ENCODE data around the gene DERA. TPM values are rescaled to one million over a fixed set of nuclear protein-coding genes. Genes with fewer than 3 reads are reported as not detected.

Gene DERA
- total RNA-seq, 1 donor from 2014 or later, result 41.9 TPM

- no peak overlapping the region for H3K27ac Mint-ChIP-seq
- no peaks in the 10 kb centered on the region for H3K9me3 Mint-ChIP-seq (ENCODE audit: low read depth)
- TF ChIP-seq CTCF (IDR thresholded peaks at IDR 0.05; ENCODE audit: unreplicated experiment), result no peak
- H3K27me3 Mint-ChIP-seq, result no peaks in the 10 kb centered on the region
- H3K4me3 Mint-ChIP-seq (ENCODE audit: low read depth), result no peak overlapping the region
- H3K36me3 Mint-ChIP-seq (ENCODE audit: insufficient read depth), result peaks cover under 1% of the 10 kb centered on the region
- peaks cover 13% of the 10 kb centered on the region for H3K4me1 Mint-ChIP-seq (ENCODE audit: low read depth)
- no peak for DNase-seq (ENCODE audit: low spot score, unreplicated experiment)
Measured at GRCh38 chr12:15996254-15996653, 85.1 kb downstream of the DERA start.

- no peak overlapping the region for H3K4me3 Mint-ChIP-seq (ENCODE audit: low read depth)
- H3K27me3 Mint-ChIP-seq, result no peaks in the 10 kb centered on the region
- no peak for TF ChIP-seq CTCF (IDR thresholded peaks at IDR 0.05; ENCODE audit: unreplicated experiment)
- H3K36me3 Mint-ChIP-seq (ENCODE audit: insufficient read depth), result no peaks in the 10 kb centered on the region
- no peaks in the 10 kb centered on the region for H3K9me3 Mint-ChIP-seq (ENCODE audit: low read depth)
- no peak overlapping the region for H3K27ac Mint-ChIP-seq
- H3K4me1 Mint-ChIP-seq (ENCODE audit: low read depth), result peaks cover 13% of the 10 kb centered on the region
- DNase-seq (ENCODE audit: low spot score, unreplicated experiment), result no peak
Measured at GRCh38 chr12:15996948-15997347, 85.8 kb downstream of the DERA start.

- peaks cover 8% of the 10 kb centered on the region for H3K4me1 Mint-ChIP-seq (ENCODE audit: low read depth)
- no peak overlapping the region for H3K4me3 Mint-ChIP-seq (ENCODE audit: low read depth)
- no peak for TF ChIP-seq CTCF (IDR thresholded peaks at IDR 0.05; ENCODE audit: unreplicated experiment)
- no peaks in the 10 kb centered on the region for H3K27me3 Mint-ChIP-seq
- H3K9me3 Mint-ChIP-seq (ENCODE audit: low read depth), result no peaks in the 10 kb centered on the region
- no peak overlapping the region for H3K27ac Mint-ChIP-seq
- no peaks in the 10 kb centered on the region for H3K36me3 Mint-ChIP-seq (ENCODE audit: insufficient read depth)
- DNase-seq (ENCODE audit: low spot score, unreplicated experiment), result no peak
Measured at GRCh38 chr12:15997910-15998309, 86.8 kb downstream of the DERA start.

GRCh38 chr12:16002880-16003279, 91.7 kb downstream of the DERA start:
- peaks cover 4% of the 10 kb centered on the region for H3K36me3 Mint-ChIP-seq (ENCODE audit: insufficient read depth)
- no peaks in the 10 kb centered on the region for H3K27me3 Mint-ChIP-seq
- peaks cover 1% of the 10 kb centered on the region for H3K4me1 Mint-ChIP-seq (ENCODE audit: low read depth)
- DNase-seq (ENCODE audit: low spot score, unreplicated experiment), result no peak
- no peak overlapping the region for H3K27ac Mint-ChIP-seq
- no peaks in the 10 kb centered on the region for H3K9me3 Mint-ChIP-seq (ENCODE audit: low read depth)
- no peak overlapping the region for H3K4me3 Mint-ChIP-seq (ENCODE audit: low read depth)
- TF ChIP-seq CTCF (IDR thresholded peaks at IDR 0.05; ENCODE audit: unreplicated experiment), result no peak

- Mint-ChIP-seq H3K36me3 (ENCODE audit: insufficient read depth) (peaks cover 4% of the 10 kb centered on the region), H3K27me3 (no peaks in the 10 kb centered on the region), H3K27ac (no peak overlapping the region), H3K4me1 (ENCODE audit: low read depth) (peaks cover 3% of the 10 kb centered on the region), H3K9me3 (ENCODE audit: low read depth) (no peaks in the 10 kb centered on the region), H3K4me3 (ENCODE audit: low read depth) (no peak overlapping the region)
- DNase-seq (ENCODE audit: low spot score, unreplicated experiment), result no peak
- no peak for TF ChIP-seq CTCF (IDR thresholded peaks at IDR 0.05; ENCODE audit: unreplicated experiment)
Measured at GRCh38 chr12:16003460-16003859, 92.3 kb downstream of the DERA start.

All from progenitor cell of endocrine pancreas (in vitro differentiated cells).